Activated CD4-positive, alpha-beta T cell treated with anti-CD3 and anti-CD28 coated beads for 36 hours (primary cell): ENCODE measurements around the gene MACROD2. TPM values are rescaled to one million over a fixed set of nuclear protein-coding genes. Genes with fewer than 3 reads are reported as not detected.

ENCODE experiments used
- ATAC-seq: fragments of 200-7000 bp; cut with Tn5 transposase; one replicate; pipeline ENCODE4 v1.10.0; 2021; ENCODE audit warnings: mild to moderate bottlenecking, moderate library complexity
- CTCF ChIA-PET: fragments of 350-600 bp; sonication (Branson Sonifier 250); formaldehyde crosslinking; loops from one replicate; lab custom pipeline; 2021; ENCODE audit warnings: antibody characterized with exemption; lab: Charles Lee
- POLR2A ChIA-PET: fragments of 350-600 bp; sonication (Branson Sonifier 250); formaldehyde crosslinking; loops from one replicate; lab custom pipeline; 2021; ENCODE audit warnings: antibody characterized with exemption, inconsistent platforms; lab: Charles Lee
- DNase-seq: peaks from one replicate; pipeline ENCODE4 v3.0.0-alpha.2; 2020
- H3K27ac Mint-ChIP-seq: one replicate; pipeline ENCODE4 v1.8.0; 2021; ENCODE audit warnings: mixed read lengths
- H3K27me3 Mint-ChIP-seq: one replicate; pipeline ENCODE4 v1.8.0; 2021; ENCODE audit warnings: mixed read lengths
- H3K36me3 Mint-ChIP-seq: one replicate; pipeline ENCODE4 v1.8.0; 2021; ENCODE audit warnings: low read depth, mixed read lengths
- H3K4me1 Mint-ChIP-seq: one replicate; pipeline ENCODE4 v1.8.0; 2021; ENCODE audit warnings: mixed read lengths
- H3K4me3 Mint-ChIP-seq: one replicate; pipeline ENCODE4 v1.8.0; 2021; ENCODE audit warnings: mild to moderate bottlenecking, moderate library complexity, mixed read lengths
- H3K9me3 Mint-ChIP-seq: one replicate; pipeline ENCODE4 v1.8.0; 2021; ENCODE audit warnings: low read depth, mixed read lengths
- intact Hi-C, 2 experiments: fragments of 100-400 bp; cut with DNase I in 1 of 2; cut with micrococcal nuclease in 1 of 2; formaldehyde crosslinking; loops; one replicate each; pipeline versions ENCODE4 v1.14.2 to v1.15.1; 2022 to 2024; cut with DNase I, micrococcal nuclease
- total RNA-seq, 2 experiments: library from RNA; stranded (reverse); gene quantifications; one replicate each; pipeline ENCODE4 v1.2.3, GENCODE V29; 2021

The MACROD2 gene
- total RNA-seq, 2 experiments from 2014 or later: not detected

DNA sequence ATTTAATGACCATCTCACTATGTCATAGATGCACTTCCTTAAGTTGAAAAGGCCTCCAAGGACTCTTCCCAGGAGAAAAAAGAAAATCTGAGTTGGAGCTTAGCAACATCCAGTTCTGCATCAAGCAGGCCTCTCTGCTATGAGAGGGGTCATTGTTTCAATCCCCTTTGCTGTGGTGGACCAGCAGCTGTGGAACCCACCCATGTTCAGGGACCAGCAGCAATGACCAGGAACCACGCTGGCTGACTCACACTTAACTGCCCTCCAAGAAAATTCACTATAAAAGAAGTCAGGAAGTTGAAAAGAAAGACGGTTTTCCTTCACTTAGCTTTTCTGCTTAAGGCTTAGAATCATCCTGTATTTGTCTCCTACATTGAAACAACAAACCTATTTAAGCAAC lies 1404.5 kb downstream of the MACROD2 start:
- no peak for DNase-seq

DNA sequence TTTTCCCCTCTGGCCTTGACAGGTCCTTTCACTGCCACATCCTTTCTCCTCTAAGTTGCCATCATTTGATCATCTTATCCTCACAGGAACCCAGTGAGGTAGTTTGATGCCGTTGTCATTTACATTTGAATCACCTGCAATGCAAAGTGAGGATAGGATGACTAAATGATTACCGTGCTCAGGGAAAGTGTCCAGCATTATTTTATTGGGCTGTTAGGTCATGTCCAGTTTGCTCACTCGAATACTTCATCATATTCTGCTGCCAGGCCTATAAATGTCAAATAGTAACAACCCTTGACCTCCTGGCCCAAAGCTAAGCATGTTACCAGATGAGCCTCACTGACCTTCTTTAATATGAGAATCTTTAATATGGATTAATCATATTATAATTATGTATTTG lies 1410.8 kb downstream of the MACROD2 start:
- Mint-ChIP-seq H3K36me3 (no peaks in the 10 kb centered on the region), H3K27me3 (no peaks in the 10 kb centered on the region), H3K9me3 (peaks cover 11% of the 10 kb centered on the region), H3K4me3 (no peak overlapping the region), H3K27ac (no peak overlapping the region), H3K4me1 (no peaks in the 10 kb centered on the region)
- ATAC-seq: no peak
- CTCF ChIA-PET: interaction anchor here (0.6 kb wide), 1 partner anchor 170 kb away, joined by 3 read pairs; no protein-coding TSS in a partner anchor
- POLR2A ChIA-PET: no interaction called here
- no peak for DNase-seq
- intact Hi-C loops: no loop called here

More for the DNA sequence above, 1404.5 kb downstream of the MACROD2 start:
- ChIA-PET CTCF (no interaction called here), POLR2A (no interaction called here)
- no peak for ATAC-seq
- no peaks in the 10 kb centered on the region for H3K4me1 Mint-ChIP-seq
- H3K36me3 Mint-ChIP-seq: no peaks in the 10 kb centered on the region
- no peaks in the 10 kb centered on the region for H3K27me3 Mint-ChIP-seq
- intact Hi-C loops: no loop called here
- no peak overlapping the region for H3K4me3 Mint-ChIP-seq
- peaks cover 6% of the 10 kb centered on the region for H3K9me3 Mint-ChIP-seq
- no peak overlapping the region for H3K27ac Mint-ChIP-seq

DNA sequence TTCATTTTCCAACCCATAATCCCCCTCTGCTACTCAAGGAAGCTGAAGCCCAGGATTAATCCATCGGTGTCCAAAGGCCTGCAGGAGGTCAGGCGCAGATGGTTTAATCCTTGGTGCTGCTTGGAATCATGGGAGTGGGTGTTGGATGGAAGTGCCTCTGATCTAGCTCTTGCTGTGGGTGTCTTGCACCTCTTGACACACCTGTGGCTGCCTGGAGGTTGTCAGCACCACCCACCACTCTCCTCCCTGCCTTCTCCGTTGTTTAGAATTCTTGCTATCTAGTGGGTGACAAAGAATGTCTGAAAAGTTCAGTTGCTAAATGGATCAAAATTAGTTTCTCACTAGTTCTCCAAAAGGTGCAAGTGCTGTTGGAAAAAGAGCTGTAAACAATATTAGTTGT lies 1416.5 kb downstream of the MACROD2 start:
- H3K4me1 Mint-ChIP-seq: no peaks in the 10 kb centered on the region
- intact Hi-C loops: no loop called here

GRCh38 chr20:15415908-15416307 lies 1420.6 kb downstream of the MACROD2 start:
- ChIA-PET CTCF (no interaction called here), POLR2A (no interaction called here)
- no peak for DNase-seq
- Mint-ChIP-seq H3K36me3 (no peaks in the 10 kb centered on the region), H3K4me3 (no peak overlapping the region), H3K27me3 (no peaks in the 10 kb centered on the region), H3K4me1 (no peaks in the 10 kb centered on the region), H3K9me3 (peaks cover 9% of the 10 kb centered on the region), H3K27ac (no peak overlapping the region)
- no peak for ATAC-seq
- intact Hi-C loops: no loop called here

More for the DNA sequence above, 1416.5 kb downstream of the MACROD2 start:
- H3K9me3 Mint-ChIP-seq: peaks cover 13% of the 10 kb centered on the region
- no peak overlapping the region for H3K27ac Mint-ChIP-seq
- H3K27me3 Mint-ChIP-seq: no peaks in the 10 kb centered on the region
- DNase-seq: no peak
- H3K4me3 Mint-ChIP-seq: no peak overlapping the region
- POLR2A ChIA-PET: no interaction called here
- CTCF ChIA-PET: no interaction called here
- ATAC-seq: no peak
- H3K36me3 Mint-ChIP-seq: no peaks in the 10 kb centered on the region

- H3K27ac Mint-ChIP-seq: no peak overlapping the region
- CTCF ChIA-PET: no interaction called here
Measured at GRCh38 chr20:15419856-15420255, 1424.5 kb downstream of the MACROD2 start.

GRCh38 chr20:15422966-15423365 lies 1427.7 kb downstream of the MACROD2 start:
- H3K4me3 Mint-ChIP-seq: no peak overlapping the region
- POLR2A ChIA-PET: no interaction called here
- intact Hi-C loops: no loop called here
- DNase-seq (no peak), ATAC-seq (no peak)
- peaks cover 5% of the 10 kb centered on the region for H3K9me3 Mint-ChIP-seq
- CTCF ChIA-PET: no interaction called here
- no peaks in the 10 kb centered on the region for H3K36me3 Mint-ChIP-seq
- no peaks in the 10 kb centered on the region for H3K27me3 Mint-ChIP-seq
- no peaks in the 10 kb centered on the region for H3K4me1 Mint-ChIP-seq
- no peak overlapping the region for H3K27ac Mint-ChIP-seq

More at GRCh38 chr20:15419856-15420255, 1424.5 kb downstream of the MACROD2 start:
- no peak for ATAC-seq
- Mint-ChIP-seq H3K36me3 (no peaks in the 10 kb centered on the region), H3K9me3 (peaks cover 5% of the 10 kb centered on the region), H3K4me3 (no peak overlapping the region), H3K27me3 (no peaks in the 10 kb centered on the region), H3K4me1 (no peaks in the 10 kb centered on the region)
- intact Hi-C loops: no loop called here
- POLR2A ChIA-PET: no interaction called here
- DNase-seq: no peak

DNA sequence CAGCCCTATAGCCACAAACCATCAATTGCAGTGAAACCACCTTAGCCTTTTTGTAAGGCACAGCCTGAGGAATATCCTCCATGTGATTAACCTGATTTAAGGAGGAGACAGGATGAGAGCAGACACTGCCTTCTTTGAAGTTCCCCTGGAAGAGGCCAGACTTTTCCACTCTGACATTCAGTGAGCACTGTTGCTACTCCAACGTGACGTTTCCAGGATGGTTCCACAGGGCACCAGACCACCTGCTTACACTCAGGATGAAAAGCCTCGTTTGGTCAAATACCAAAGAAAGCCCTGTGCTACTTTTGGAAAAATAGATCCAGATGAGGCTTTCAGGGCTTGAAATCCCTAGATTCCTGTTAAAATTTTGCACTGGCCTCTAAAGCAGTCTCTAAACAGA lies 1444.2 kb downstream of the MACROD2 start:
- no peaks in the 10 kb centered on the region for H3K27me3 Mint-ChIP-seq
- CTCF ChIA-PET: no interaction called here

GRCh38 chr20:15440049-15440820 lies 1444.9 kb downstream of the MACROD2 start:
- Mint-ChIP-seq H3K27ac (no peak overlapping the region), H3K27me3 (no peaks in the 10 kb centered on the region), H3K9me3 (peaks cover 8% of the 10 kb centered on the region), H3K4me1 (no peaks in the 10 kb centered on the region), H3K36me3 (no peaks in the 10 kb centered on the region), H3K4me3 (no peak overlapping the region)
- intact Hi-C loops: no loop called here
- DNase-seq (no peak), ATAC-seq (no peak)
- ChIA-PET CTCF (no interaction called here), POLR2A (no interaction called here)

More for the DNA sequence above, 1444.2 kb downstream of the MACROD2 start:
- no peak overlapping the region for H3K4me3 Mint-ChIP-seq
- ATAC-seq (no peak), DNase-seq (no peak)
- no peaks in the 10 kb centered on the region for H3K4me1 Mint-ChIP-seq
- H3K9me3 Mint-ChIP-seq: peaks cover 8% of the 10 kb centered on the region
- no peaks in the 10 kb centered on the region for H3K36me3 Mint-ChIP-seq
- intact Hi-C loops: no loop called here
- no peak overlapping the region for H3K27ac Mint-ChIP-seq
- POLR2A ChIA-PET: no interaction called here

DNA sequence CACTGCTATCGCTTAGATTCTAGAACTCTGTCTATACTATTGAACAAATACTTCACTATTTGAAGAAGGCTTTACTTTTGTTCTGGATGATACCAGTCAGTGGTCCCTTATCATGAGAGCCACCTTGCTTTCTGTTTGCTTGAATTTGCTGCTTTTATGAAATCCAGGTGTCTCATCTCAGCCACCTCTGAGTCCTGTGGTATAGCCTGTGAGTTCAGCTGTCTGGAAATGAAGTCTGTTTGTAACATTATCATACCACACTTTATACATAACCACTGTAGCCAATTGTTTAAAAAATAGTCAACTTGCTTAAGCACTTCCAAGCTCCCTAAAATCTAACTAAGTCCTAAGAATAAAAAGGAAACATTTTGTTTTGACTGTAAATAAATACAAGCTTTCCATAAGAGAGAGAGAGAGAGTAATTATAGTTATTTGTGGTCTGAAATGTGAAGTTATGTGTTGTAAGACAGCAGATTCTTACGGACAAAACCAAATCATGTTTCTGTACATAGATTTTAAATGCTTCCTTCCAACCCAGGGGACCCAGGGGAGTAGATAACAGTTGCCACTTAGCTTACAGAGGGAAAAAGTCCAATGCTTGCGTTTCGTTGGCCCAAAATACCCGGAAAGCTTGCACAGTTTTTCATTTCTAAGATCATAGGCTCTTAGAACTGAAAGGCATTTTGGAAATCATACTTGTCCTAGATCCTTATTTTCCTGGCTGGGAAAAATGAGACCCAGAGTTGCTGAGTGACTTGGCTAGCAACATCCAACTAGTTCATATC lies 1449.9 kb downstream of the MACROD2 start:
- ChIA-PET POLR2A (no interaction called here), CTCF (no interaction called here)
- no peaks in the 10 kb centered on the region for H3K36me3 Mint-ChIP-seq
- DNase-seq (no peak), ATAC-seq (no peak)
- intact Hi-C loops: no loop called here
- no peaks in the 10 kb centered on the region for H3K9me3 Mint-ChIP-seq
- no peak overlapping the region for H3K4me3 Mint-ChIP-seq
- no peaks in the 10 kb centered on the region for H3K27me3 Mint-ChIP-seq
- H3K27ac Mint-ChIP-seq: no peak overlapping the region
- no peaks in the 10 kb centered on the region for H3K4me1 Mint-ChIP-seq

GRCh38 chr20:15446373-15446772 lies 1451.1 kb downstream of the MACROD2 start:
- Mint-ChIP-seq H3K4me1 (no peaks in the 10 kb centered on the region), H3K27ac (no peak overlapping the region), H3K36me3 (no peaks in the 10 kb centered on the region), H3K4me3 (no peak overlapping the region), H3K9me3 (no peaks in the 10 kb centered on the region), H3K27me3 (no peaks in the 10 kb centered on the region)
- intact Hi-C loops: no loop called here
- ChIA-PET POLR2A (no interaction called here), CTCF (no interaction called here)
- DNase-seq (no peak), ATAC-seq (no peak)

DNA sequence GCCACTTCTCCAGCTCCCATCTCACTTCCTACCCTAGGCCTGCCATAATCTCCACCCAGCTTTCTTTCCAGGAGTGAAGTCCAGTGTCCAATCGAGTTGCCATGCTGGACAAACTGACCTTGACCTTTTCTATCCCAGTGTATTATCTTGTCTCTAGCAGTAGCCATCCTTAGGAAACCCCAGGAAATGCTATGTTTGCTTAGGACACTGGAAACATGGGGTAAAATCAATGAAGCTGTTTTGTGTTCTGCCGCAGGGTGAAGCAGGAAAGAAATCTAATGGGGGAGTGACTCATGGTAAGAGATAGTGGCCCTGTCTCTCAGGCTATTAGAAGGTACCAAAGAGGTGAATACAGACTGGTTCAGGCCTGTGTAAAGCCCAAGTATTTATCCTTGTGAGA lies 1452.2 kb downstream of the MACROD2 start:
- Mint-ChIP-seq H3K36me3 (no peaks in the 10 kb centered on the region), H3K4me1 (no peaks in the 10 kb centered on the region), H3K4me3 (no peak overlapping the region), H3K27ac (no peak overlapping the region), H3K9me3 (no peaks in the 10 kb centered on the region), H3K27me3 (no peaks in the 10 kb centered on the region)
- ChIA-PET CTCF (no interaction called here), POLR2A (no interaction called here)
- ATAC-seq: no peak
- intact Hi-C loops: no loop called here
- DNase-seq: no peak

DNA sequence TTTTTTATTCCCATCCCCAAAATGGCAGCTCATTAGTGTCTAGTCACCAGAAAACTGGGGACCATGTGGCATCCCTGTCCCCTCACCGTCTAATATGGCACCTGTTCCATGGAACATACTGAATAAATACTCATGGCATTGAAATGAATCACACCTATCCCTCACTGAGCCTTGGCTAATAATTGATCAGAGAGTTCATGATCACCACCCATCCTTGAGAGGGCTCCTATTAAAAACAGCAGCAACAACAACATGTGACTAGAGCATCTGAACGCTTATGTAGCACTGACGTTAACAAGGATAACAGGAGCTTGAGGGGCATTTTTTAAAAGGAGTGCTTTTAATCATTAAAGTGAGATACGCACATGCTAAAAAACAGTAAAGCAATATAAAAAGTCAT lies 1453.7 kb downstream of the MACROD2 start:
- Mint-ChIP-seq H3K9me3 (no peaks in the 10 kb centered on the region), H3K4me3 (no peak overlapping the region), H3K27ac (no peak overlapping the region), H3K27me3 (no peaks in the 10 kb centered on the region), H3K36me3 (no peaks in the 10 kb centered on the region), H3K4me1 (no peaks in the 10 kb centered on the region)
- no peak for DNase-seq
- CTCF ChIA-PET: no interaction called here
- ATAC-seq: no peak
- intact Hi-C loops: no loop called here
- POLR2A ChIA-PET: no interaction called here
